HG03175 (cell line): ENCODE measurements around the gene FBXL7.
"Not testable (repeated sequence)": the region's sequence is repeated elsewhere in the genome, so short reads cannot be mapped to it uniquely, and the experiment has no call there.

ENCODE experiments used
- ATAC-seq: cut with Tn5 transposase; IDR thresholded peaks from one replicate; pipeline ENCODE4 v1.9.1; 2021; ENCODE audit warnings: mild to moderate bottlenecking, moderate library complexity; ENCODE audit not compliant: unreplicated experiment

The FBXL7 gene

GRCh38 chr5:15852217-15852616 is 352.2 kb downstream of the FBXL7 start:
- ATAC-seq: no peak

GRCh38 chr5:15852949-15853348 is 353.0 kb downstream of the FBXL7 start:
- ATAC-seq: no peak

GRCh38 chr5:15858326-15858725 is 358.3 kb downstream of the FBXL7 start:
- no peak for ATAC-seq

DNA sequence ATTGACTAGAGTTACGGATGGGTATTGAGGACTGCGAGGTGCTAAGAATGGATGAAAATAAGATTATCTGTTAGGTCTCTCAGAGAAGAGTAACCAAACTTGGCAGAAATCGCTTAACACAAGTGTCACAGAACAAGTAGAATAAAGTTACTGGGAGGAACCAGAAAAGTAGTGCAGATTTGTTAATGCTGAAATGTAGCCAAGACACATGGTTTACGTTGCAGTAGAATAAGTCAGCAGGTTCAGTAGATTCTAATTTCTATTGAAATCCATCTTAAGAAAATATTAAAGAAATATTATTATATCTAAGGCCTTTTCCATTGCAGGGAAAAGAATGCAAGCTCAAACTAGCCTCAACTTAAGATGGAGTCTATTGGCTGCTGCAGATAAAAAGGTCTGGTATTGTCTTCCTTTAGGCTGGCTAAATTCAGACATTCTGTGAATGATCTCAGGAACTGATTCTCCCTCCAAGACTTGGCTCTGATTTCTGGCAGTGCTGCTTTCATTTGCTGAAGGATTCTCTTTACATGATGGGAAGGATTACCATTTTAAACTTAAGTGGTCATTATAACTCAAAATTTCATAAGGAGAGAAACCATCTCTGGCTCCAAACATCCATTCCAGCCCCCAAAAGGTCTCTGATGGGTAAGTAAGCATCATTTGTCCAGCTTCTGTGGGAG is 364.7 kb downstream of the FBXL7 start:
- ATAC-seq: no peak

DNA sequence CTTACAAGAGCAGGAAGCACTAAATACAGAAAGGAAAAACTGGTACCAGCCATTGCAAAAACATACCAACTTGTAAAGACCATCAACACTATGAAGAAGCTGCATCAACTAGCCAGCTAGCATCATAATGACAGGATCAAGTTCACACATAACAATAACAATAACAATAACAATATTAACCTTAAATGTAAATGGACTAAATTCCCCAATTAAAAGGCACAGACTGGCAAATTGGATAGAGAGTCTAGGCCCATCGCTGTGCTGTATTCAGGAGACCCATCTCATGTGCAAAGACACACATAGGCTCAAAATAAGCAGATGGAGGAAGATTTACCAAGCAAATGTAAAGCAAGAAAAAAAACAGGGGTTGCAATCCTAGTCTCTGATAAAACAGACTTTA is 372.3 kb downstream of the FBXL7 start:
- not testable (repeated sequence) for ATAC-seq

DNA sequence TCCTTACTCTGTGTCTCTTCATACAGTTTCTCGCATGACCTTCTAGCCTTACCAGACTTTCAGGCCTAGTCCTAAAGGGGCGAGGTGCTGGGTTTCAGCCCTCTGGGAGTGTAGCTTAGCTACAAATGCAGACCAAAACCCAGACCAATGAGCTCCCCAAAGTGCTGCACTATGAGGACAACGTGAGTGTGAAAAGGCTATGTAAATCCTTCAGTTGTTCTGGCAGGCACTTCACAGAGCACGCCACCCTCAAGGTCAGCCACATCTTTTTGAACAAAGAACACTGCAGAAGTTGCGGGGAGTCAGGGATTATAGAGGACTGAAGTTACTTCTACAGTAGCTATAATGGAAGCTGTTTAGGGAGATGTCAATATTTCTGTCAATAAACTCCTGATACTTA is 377.9 kb downstream of the FBXL7 start:
- no peak for ATAC-seq

- ATAC-seq: no peak
These were observed 380.2 kb downstream of the FBXL7 start for GRCh38 chr5:15880201-15880600.

DNA sequence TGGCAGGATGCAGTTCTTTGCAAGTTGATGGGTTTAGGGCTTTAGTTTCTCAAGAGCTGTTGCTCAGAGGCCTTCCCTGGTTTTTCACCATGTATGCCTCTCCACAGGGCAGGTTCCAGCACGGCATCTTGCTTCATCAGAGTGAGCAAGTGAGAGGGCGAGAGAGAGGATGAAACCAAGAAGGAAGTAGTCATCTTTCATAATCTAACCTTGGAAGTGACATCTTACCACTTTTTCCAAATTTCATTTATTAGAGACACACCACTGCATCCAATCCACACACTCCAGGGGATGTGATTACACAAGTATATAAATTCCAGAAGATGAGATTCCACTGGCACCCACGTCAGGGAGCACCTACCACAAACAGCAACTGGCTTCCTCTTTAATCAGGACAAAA is 385.2 kb downstream of the FBXL7 start:
- no peak for ATAC-seq

GRCh38 chr5:15886156-15886555 is 386.2 kb downstream of the FBXL7 start:
- no peak for ATAC-seq

GRCh38 chr5:15887093-15887492 is 387.1 kb downstream of the FBXL7 start:
- ATAC-seq: no peak

DNA sequence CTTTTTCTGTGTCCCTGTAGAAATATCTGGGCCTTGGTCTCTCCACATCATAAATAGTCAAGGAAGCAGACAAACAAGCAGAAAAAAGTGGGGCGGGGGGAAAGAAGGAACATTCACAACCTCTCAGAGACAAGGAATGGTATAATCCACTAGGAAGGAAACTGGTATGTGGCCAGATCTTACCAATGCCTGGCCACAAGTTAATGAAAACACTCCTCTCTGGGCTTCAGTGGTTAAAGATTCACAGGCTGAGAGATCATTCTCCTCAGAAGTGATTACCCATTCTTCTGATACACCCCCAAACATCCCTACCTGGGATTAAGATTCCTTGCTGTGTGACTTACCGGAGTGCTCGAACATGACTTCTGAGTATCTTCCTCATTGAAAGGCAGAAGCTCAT is 389.0 kb downstream of the FBXL7 start:
- no peak for ATAC-seq

DNA sequence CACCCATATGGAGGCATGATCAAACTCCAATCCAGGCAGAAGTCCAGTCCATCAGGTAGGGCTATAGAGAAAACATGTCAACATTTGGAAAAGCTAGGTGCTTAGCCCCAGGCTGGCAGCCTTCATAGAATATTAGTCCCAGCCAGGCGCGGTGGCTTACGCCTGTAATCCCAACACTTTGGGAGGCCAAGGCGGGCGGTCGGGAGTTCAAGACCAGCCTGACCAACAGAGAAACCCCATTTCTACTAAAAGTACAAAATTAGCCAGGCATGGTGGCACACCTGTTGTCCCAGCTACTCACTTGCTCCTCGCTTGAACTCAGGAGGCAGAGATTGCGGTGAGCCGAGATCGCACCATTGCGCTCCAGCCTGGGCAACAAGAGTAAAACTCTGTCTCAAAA is 393.9 kb downstream of the FBXL7 start:
- no peak for ATAC-seq

GRCh38 chr5:15897656-15898055 is 397.7 kb downstream of the FBXL7 start:
- no peak for ATAC-seq

DNA sequence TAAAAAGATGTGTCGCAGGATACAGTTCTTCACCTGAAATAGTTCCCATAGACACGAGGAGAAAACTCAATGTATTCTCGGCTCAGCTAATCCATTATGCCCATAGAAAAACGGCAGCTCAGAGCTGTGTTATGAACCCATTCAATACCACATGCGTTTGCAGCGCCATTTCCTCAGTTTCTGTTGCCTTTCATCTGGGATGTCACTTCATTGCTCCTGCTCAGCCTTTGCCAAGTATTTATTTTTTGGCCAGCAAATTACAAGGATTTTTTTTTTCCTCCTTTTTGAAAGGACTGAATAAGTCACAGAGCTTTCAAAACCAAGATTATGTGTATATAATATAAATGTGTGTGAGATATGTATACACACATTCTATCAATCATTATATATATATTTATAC is 398.7 kb downstream of the FBXL7 start:
- ATAC-seq: no peak

DNA sequence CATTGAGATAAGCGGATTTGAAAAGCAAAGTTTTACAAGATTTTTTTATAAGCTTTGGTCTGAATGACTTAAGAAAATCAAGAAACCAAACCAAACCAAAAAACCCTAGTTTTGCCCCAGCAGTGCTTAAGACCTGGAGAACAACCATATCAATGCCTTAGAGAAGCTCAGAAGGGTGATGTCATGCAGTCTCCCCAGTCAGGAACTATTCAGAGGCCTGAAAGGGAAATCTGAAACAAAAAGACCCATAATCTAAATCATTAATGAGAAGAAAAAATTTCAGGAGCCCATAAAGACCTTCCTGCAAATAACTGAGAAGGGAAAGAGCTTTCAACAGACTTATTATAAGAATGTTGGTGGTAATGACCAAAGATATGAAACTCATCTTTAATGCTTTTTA is 399.5 kb downstream of the FBXL7 start:
- no peak for ATAC-seq

DNA sequence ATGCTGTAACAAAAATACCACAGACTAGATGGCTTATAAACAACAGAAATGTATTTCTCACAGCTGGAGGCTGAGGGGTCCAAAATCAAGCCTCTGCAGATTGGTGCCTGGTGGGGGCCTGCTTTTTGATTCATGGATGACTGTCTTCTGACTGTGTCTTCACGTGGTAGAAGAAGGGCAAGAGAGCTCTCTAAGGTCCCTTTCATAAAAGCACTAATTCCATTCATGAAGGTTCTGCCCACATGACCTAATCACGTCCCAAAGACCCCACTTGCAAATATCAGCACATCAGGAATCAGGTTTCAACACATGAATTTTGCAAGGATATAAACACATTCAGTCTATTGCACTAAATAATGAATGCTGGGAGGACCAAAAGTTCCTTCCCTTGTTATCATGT is 401.2 kb downstream of the FBXL7 start:
- no peak for ATAC-seq

- no peak for ATAC-seq
These were observed 402.1 kb downstream of the FBXL7 start for GRCh38 chr5:15902066-15902465.

DNA sequence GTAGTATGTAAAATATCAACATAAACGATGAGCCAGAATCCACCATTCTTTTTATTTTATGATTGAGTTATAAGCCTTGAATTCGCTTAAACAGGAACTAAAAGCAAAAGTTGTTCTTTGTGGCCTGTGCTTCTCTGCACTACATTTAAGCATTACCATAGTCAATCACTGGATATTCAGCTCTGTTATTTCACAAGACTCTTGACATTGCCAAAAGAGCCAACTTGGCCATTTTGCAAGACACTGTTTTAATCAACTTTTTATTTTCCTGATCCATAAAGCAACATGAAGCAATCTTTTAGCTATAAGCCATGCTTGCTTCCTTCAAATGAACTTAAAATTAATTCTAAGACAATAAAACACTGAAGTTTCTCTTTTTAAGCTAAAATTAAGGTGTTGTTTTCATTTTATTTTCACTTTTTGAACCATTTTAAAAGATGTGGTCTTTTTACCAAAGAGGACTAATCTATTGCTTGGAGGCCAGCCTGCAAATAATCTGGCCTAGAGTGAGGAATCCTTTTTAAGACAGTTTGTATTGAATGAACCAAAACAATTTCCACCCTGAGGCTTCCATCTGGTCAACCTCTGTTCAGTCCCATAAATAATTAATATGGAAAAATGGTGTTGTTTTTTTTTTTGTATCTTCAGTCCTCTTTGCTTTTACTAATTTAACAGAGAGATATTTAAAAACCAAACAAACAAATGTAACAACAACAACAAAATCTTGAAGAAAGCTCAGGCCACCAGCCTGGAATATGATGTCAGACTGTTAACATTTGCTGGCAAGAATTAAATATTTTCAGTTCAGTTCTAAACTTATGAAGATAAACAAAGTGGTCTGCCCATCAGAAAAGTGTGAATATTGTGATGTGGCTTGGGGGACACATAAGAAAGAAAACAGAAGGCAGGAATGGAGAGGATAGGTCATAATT is 405.2 kb downstream of the FBXL7 start:
- ATAC-seq: no peak

DNA sequence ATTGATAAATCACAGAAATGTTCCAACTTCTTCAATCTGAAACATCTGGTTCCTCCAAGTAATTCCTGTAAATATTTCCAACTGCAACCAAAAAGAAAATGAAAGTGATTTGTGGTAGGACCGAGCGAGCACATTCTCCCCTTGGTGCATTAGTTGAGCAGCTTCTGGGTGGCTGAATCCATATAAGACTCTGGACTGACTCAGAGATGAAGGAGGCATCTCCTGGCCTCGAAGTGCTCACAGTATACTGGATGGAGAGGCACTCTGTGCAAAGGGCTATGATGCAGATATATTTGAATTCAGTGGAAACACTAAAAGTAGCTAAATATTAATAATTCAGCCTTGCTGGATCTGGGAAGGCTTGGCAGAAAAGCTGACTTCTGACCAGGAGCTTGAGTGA is 414.7 kb downstream of the FBXL7 start:
- no peak for ATAC-seq

DNA sequence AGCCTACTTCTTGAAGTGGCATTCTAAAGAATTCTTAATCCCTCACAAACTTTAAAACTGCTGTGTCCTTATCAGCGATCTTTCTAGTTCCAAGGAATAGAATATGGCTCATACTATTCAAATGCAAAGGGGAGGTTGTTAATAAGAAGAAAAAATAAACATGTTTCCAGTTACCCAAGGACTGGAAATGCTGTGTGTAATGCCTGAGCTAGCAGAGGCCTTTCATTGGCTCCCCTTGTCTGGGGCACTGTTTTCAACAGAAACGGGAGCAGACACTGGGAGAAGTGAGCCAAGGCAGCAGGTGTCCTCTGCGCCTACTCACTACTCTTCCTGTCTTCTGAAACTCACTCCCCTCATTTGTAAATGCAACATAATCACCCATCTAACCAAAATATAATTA is 426.6 kb downstream of the FBXL7 start:
- no peak for ATAC-seq

- no peak for ATAC-seq
These were observed 427.9 kb downstream of the FBXL7 start for GRCh38 chr5:15927710-15928380.
